ENCODE results near the gene CLEC10A.

CLEC10A gene

DNA sequence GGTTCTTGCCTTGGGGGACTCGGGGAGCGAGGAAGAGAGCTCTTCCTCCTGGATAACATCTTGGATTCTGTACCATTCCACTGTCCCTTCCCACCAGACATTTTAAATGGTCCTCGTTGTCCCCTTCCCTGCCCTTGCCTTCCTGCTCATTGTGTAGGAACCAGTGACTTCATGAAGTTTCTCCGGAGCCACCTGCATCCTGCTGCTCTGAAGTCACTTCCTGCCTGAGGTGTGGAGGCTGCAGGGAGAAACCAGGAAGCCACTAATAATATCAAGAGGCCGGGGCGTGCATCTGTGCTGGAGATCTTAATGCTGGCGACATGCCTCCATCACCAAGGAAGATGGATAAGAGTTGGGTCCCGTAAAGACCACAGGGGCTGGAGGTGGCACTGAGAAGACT is 50.4 kb downstream of the CLEC10A start:
- H3K9ac ChIP-seq (ENCODE audit: insufficient read length, low read depth), result no peak overlapping the region
- DNase-seq (ENCODE audit: low read depth, low spot score), result no peak

DNA sequence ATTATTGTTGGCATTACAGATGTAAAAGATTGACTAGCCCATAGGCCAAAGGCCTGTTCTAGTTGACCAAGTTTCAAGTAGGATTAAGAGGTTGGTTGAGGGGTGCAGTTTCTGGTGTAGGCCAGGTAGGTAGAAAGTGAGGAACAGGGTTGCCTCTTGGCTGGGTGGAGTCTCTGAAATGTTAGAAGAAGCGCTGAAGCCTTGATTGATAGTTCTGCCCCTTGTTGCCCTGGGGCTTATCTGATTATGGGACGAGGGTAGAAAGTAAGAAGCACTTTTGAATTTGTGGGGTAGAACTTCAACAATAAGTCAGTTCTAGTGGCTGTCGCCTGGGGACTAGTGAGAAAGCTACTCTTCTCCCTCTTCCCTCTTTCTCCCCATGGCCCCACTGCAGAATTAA is 51.0 kb downstream of the CLEC10A start:
- H3K9ac ChIP-seq (ENCODE audit: insufficient read length, low read depth), result no peak overlapping the region
- TF ChIP-seq SUZ12 (IDR thresholded peaks at IDR 0.05; ENCODE audit: extremely low read depth, insufficient read depth, insufficient read length) (no peak), YY1 (IDR thresholded peaks at IDR 0.05; ENCODE audit: insufficient read depth, insufficient read length) (no peak), ZNF274 (IDR thresholded peaks at IDR 0.05; ENCODE audit: low read depth, low read length) (no peak)
- H3K4me1 ChIP-seq (ENCODE audit: insufficient read depth, insufficient read length), result no peaks in the 10 kb centered on the region
- no peaks in the 10 kb centered on the region for H3K9me3 ChIP-seq (ENCODE audit: insufficient read depth, low read length)
- H3K27me3 ChIP-seq (ENCODE audit: insufficient read depth, insufficient read length), result no peaks in the 10 kb centered on the region
- no peak for DNase-seq (ENCODE audit: low read depth, low spot score)
- H3K36me3 ChIP-seq (ENCODE audit: insufficient read depth, insufficient read length, low read length), result no peaks in the 10 kb centered on the region
- no peak overlapping the region for H3K4me3 ChIP-seq (ENCODE audit: insufficient read length, low read depth)

More for the DNA sequence above, 50.4 kb downstream of the CLEC10A start:
- Histone ChIP-seq H3K27me3 (ENCODE audit: insufficient read depth, insufficient read length) (no peaks in the 10 kb centered on the region), H3K4me1 (ENCODE audit: insufficient read depth, insufficient read length) (no peaks in the 10 kb centered on the region), H3K36me3 (ENCODE audit: insufficient read depth, insufficient read length, low read length) (no peaks in the 10 kb centered on the region), H3K4me3 (ENCODE audit: insufficient read length, low read depth) (no peak overlapping the region), H3K9me3 (ENCODE audit: insufficient read depth, low read length) (no peaks in the 10 kb centered on the region)
- TF ChIP-seq YY1 (IDR thresholded peaks at IDR 0.05; ENCODE audit: insufficient read depth, insufficient read length) (no peak), ZNF274 (IDR thresholded peaks at IDR 0.05; ENCODE audit: low read depth, low read length) (no peak), SUZ12 (IDR thresholded peaks at IDR 0.05; ENCODE audit: extremely low read depth, insufficient read depth, insufficient read length) (no peak)

DNA sequence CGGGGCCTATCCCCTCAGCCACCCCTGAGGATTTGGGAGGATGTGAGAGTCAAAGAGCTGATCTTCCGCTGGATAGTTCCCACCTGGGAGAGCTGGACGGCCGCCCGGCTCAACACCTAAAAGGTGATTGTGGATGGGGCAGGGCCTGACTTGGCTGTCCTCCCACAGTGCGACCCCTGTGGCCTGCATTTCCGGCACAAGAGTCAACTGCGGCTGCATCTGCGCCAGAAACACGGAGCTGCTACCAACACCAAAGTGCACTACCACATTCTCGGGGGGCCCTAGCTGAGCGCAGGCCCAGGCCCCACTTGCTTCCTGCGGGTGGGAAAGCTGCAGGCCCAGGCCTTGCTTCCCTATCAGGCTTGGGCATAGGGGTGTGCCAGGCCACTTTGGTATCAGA is 52.7 kb downstream of the CLEC10A start:
- H3K36me3 ChIP-seq (ENCODE audit: insufficient read depth, insufficient read length, low read length), result no peaks in the 10 kb centered on the region
- H3K9ac ChIP-seq (ENCODE audit: insufficient read length, low read depth), result no peak overlapping the region
- no peak for TF ChIP-seq SUZ12 (IDR thresholded peaks at IDR 0.05; ENCODE audit: extremely low read depth, insufficient read depth, insufficient read length)
- no peak for TF ChIP-seq ZNF274 (IDR thresholded peaks at IDR 0.05; ENCODE audit: low read depth, low read length)
- no peak for TF ChIP-seq YY1 (IDR thresholded peaks at IDR 0.05; ENCODE audit: insufficient read depth, insufficient read length)
- H3K4me1 ChIP-seq (ENCODE audit: insufficient read depth, insufficient read length), result no peaks in the 10 kb centered on the region
- H3K27me3 ChIP-seq (ENCODE audit: insufficient read depth, insufficient read length), result peaks cover 2% of the 10 kb centered on the region
- no peak for DNase-seq (ENCODE audit: low read depth, low spot score)
- no peak overlapping the region for H3K4me3 ChIP-seq (ENCODE audit: insufficient read length, low read depth)
- no peaks in the 10 kb centered on the region for H3K9me3 ChIP-seq (ENCODE audit: insufficient read depth, low read length)

DNA sequence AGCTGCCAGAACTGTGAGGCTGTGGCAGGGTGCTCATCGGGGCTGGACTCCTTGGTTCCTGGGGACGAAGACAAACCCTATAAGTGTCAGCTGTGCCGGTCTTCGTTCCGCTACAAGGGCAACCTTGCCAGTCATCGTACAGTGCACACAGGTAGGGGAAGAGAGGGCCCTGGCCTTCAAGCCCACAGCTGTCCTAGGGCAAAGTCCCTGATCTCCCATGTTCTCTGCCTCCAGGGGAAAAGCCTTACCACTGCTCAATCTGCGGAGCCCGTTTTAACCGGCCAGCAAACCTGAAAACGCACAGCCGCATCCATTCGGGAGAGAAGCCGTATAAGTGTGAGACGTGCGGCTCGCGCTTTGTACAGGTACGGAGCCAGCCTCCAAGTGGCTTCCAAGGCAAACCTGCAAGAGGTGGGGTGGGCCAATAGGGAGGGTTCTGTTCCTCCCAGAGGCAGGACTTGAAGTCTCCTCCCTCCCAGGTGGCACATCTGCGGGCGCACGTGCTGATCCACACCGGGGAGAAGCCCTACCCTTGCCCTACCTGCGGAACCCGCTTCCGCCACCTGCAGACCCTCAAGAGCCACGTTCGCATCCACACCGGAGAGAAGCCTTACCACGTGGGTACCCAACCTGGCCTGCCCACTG is 53.5 kb downstream of the CLEC10A start:
- TF ChIP-seq YY1 (IDR thresholded peaks at IDR 0.05; ENCODE audit: insufficient read depth, insufficient read length) (no peak), SUZ12 (IDR thresholded peaks at IDR 0.05; ENCODE audit: extremely low read depth, insufficient read depth, insufficient read length) (no peak), ZNF274 (IDR thresholded peaks at IDR 0.05; ENCODE audit: low read depth, low read length) (no peak)
- Histone ChIP-seq H3K27me3 (ENCODE audit: insufficient read depth, insufficient read length) (peaks cover 5% of the 10 kb centered on the region), H3K36me3 (ENCODE audit: insufficient read depth, insufficient read length, low read length) (no peaks in the 10 kb centered on the region), H3K4me3 (ENCODE audit: insufficient read length, low read depth) (no peak overlapping the region), H3K9me3 (ENCODE audit: insufficient read depth, low read length) (no peaks in the 10 kb centered on the region), H3K9ac (ENCODE audit: insufficient read length, low read depth) (no peak overlapping the region), H3K4me1 (ENCODE audit: insufficient read depth, insufficient read length) (no peaks in the 10 kb centered on the region)
- DNase-seq (ENCODE audit: low read depth, low spot score), result no peak

DNA sequence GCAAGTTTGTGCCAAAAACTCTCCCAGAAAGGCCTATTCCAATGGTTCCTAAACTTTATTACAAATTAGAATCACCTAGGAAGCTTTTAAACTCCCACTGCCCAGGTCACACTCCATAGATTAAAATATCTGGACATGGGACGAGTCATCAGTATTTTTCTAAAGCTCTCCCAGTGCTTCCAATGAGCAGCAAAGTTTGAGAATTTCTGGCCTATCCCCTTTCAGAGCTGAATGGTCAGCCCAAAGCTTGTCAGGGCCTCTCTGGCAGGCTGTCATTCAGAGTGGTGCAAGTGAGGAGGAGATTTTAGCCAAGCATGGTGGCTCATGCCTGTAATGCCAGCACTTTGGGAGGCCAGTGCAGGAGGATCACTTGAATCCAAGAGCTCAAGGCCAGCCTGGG is 54.8 kb downstream of the CLEC10A start:
- TF ChIP-seq YY1 (IDR thresholded peaks at IDR 0.05; ENCODE audit: insufficient read depth, insufficient read length) (no peak), SUZ12 (IDR thresholded peaks at IDR 0.05; ENCODE audit: extremely low read depth, insufficient read depth, insufficient read length) (no peak)
- no peaks in the 10 kb centered on the region for H3K36me3 ChIP-seq (ENCODE audit: insufficient read depth, insufficient read length, low read length)
- H3K4me1 ChIP-seq (ENCODE audit: insufficient read depth, insufficient read length), result peaks cover 2% of the 10 kb centered on the region
- H3K9me3 ChIP-seq (ENCODE audit: insufficient read depth, low read length), result no peaks in the 10 kb centered on the region
- no peak overlapping the region for H3K4me3 ChIP-seq (ENCODE audit: insufficient read length, low read depth)
- DNase-seq (ENCODE audit: low read depth, low spot score), result no peak
- H3K9ac ChIP-seq (ENCODE audit: insufficient read length, low read depth), result no peak overlapping the region
- peaks cover 16% of the 10 kb centered on the region for H3K27me3 ChIP-seq (ENCODE audit: insufficient read depth, insufficient read length)

Data from NT2/D1 (cell line).